Fibroblast of lung (primary cell): ENCODE results near the gene ABCB8. TPM values are rescaled to one million over a fixed set of nuclear protein-coding genes. Genes with fewer than 3 reads are reported as not detected.

ENCODE experiments used
- DNase-seq, 2 donors: peaks; one replicate each; pipeline versions ENCODE4 v3.0.0 to v3.0.0-alpha.2; 2010; ENCODE audit warnings: low read depth in 2 of 2
- H2AFZ ChIP-seq: 2 replicates; pipeline ENCODE4 v1.5.1; 2012; ENCODE audit warnings: low read length, control low read depth, inconsistent platforms
- H3K27ac ChIP-seq: 2 replicates; pipeline ENCODE4 v1.5.1; 2011; ENCODE audit warnings: low read length, control low read depth; ENCODE audit not compliant: insufficient read depth
- H3K27me3 ChIP-seq: 2 replicates; pipeline ENCODE4 v1.5.1; 2011; ENCODE audit warnings: mild to moderate bottlenecking, low read length; ENCODE audit not compliant: control insufficient read depth, insufficient read depth
- H3K36me3 ChIP-seq: 2 replicates; pipeline ENCODE4 v1.5.1; 2011; ENCODE audit warnings: low read length; ENCODE audit not compliant: control insufficient read depth, insufficient read depth
- H3K4me1 ChIP-seq: 2 replicates; pipeline ENCODE4 v1.5.1; 2011; ENCODE audit warnings: low read length; ENCODE audit not compliant: control insufficient read depth, insufficient read depth; ENCODE audit errors: extremely low read depth
- H3K4me2 ChIP-seq: 2 replicates; pipeline ENCODE4 v1.5.1; 2011; ENCODE audit warnings: low read length, control low read depth; ENCODE audit not compliant: insufficient read depth; ENCODE audit errors: extremely low read depth
- H3K4me3 ChIP-seq, 4 experiments: fragments of 200-600 bp in 1 of 4; sonication (generic) in 1 of 4; replicated peaks in 1 of 4; 2 replicates each; pipeline ENCODE4 v1.5.1; 2011 to 2016; ENCODE audit warnings: low read length in 4 of 4, low read depth in 3 of 4, mild to moderate bottlenecking in 3 of 4, control low read depth in 2 of 4, inconsistent platforms in 1 of 4, mixed read lengths in 1 of 4; ENCODE audit not compliant: insufficient read depth in 1 of 4; ENCODE audit errors: control extremely low read depth in 1 of 4
- H3K79me2 ChIP-seq: 2 replicates; pipeline ENCODE4 v1.5.1; 2012; ENCODE audit warnings: mild to moderate bottlenecking, low read length, inconsistent platforms; ENCODE audit not compliant: control insufficient read depth, insufficient read depth
- H3K9ac ChIP-seq: 2 replicates; pipeline ENCODE4 v1.5.1; 2011; ENCODE audit warnings: mild to moderate bottlenecking, low read length, control low read depth; ENCODE audit not compliant: insufficient read depth
- H3K9me3 ChIP-seq: 2 replicates; pipeline ENCODE4 v1.5.1; 2012; ENCODE audit warnings: low read depth, low read length; ENCODE audit not compliant: control insufficient read depth, insufficient read depth
- H4K20me1 ChIP-seq: 2 replicates; pipeline ENCODE4 v1.5.1; 2011; ENCODE audit warnings: low read length; ENCODE audit not compliant: control insufficient read depth, insufficient read depth; ENCODE audit errors: extremely low read depth
- EZH2 ChIP-seq: IDR thresholded peaks from 2 replicates; pipeline ENCODE4 v1.5.1; 2012; ENCODE audit warnings: low read length, control low read depth, mild to moderate bottlenecking; ENCODE audit errors: missing control alignments
- polyA plus RNA-seq, 2 donors: library from polyadenylated mRNA; depleted of rRNA in 1 of 2; stranded (reverse) in 1 of 2; unstranded in 1 of 2; fragments of >200 nt; gene quantifications; 2 replicates each; pipeline ENCODE4 v1.2.1, GENCODE V29; 2011 to 2012; ENCODE audit warnings: missing spikeins in 1 of 2
- total RNA-seq: library from RNA; depleted of rRNA; stranded (reverse); fragments of >200 nt; gene quantifications from 2 replicates; pipeline ENCODE4 v1.2.1, GENCODE V29; 2014
- TF ChIP-seq, protein P1 (sequence below), 2 donors: IDR thresholded peaks in 1 of 2; conservative IDR thresholded peaks in 1 of 2; 1 replicate in 1 of 2; 2 replicates in 1 of 2; pipeline ENCODE4 v1.5.1; 2011 to 2012; ENCODE audit warnings: low read length in 2 of 2, control low read depth in 1 of 2, inconsistent platforms in 1 of 2, low read depth in 1 of 2, mild to moderate bottlenecking in 1 of 2

ABCB8 gene
- total and polyA plus RNA-seq, 2 donors (not counting 1 experiment from before 2014, with no cell fraction given) = 12.1 to 20.0 TPM

DNA sequence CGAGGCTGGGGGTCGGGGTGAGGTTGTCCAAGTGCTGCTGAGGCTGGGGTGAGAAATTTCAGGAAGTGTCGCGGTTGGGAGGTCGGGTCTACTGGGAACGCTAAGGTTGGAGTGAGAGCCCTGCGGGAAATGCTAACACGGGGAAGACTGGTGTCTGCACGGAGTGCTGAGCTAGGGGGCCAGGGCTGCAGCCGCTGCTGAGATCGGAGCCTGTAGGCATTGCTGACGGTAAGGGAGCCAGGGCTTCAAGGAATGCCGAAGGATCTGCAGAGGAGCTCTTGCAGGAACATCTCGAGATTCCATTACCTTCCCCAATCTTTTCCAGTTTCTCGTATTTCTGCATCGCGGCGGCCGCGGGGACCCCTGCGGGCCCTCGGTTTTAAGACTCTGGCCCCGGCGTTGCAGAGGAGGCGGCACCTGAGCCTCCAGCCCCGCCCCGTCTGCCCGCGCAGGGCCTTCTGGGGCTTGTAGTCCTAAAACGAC, 29.3 kb downstream of the ABCB8 start, which contains the start of gene CDK5:
Gene CDK5, minus strand, starts transcription at position 392 of the 483 bp plus-strand sequence. Its CDS starts 49 bp downstream, at position 343.
- H2AFZ ChIP-seq = peak within 1 kb of the TSS; percentile 61
- no peaks in the 10 kb centered on the region for H4K20me1 ChIP-seq
- peak within 1 kb of the TSS; percentile 61 to 89 (median 78) for H3K4me3 ChIP-seq
- peaks cover 26% of the 10 kb centered on the region for H3K79me2 ChIP-seq
- H3K4me2 ChIP-seq = peak within 1 kb of the TSS; percentile 85
- H3K9ac ChIP-seq = peak within 1 kb of the TSS; percentile 54
- H3K27ac ChIP-seq = peak within 1 kb of the TSS; percentile 93
- H3K4me1 ChIP-seq = peaks cover 21% of the 10 kb centered on the region
- TF ChIP-seq EZH2 = no peak
- TF ChIP-seq, protein P1, sequence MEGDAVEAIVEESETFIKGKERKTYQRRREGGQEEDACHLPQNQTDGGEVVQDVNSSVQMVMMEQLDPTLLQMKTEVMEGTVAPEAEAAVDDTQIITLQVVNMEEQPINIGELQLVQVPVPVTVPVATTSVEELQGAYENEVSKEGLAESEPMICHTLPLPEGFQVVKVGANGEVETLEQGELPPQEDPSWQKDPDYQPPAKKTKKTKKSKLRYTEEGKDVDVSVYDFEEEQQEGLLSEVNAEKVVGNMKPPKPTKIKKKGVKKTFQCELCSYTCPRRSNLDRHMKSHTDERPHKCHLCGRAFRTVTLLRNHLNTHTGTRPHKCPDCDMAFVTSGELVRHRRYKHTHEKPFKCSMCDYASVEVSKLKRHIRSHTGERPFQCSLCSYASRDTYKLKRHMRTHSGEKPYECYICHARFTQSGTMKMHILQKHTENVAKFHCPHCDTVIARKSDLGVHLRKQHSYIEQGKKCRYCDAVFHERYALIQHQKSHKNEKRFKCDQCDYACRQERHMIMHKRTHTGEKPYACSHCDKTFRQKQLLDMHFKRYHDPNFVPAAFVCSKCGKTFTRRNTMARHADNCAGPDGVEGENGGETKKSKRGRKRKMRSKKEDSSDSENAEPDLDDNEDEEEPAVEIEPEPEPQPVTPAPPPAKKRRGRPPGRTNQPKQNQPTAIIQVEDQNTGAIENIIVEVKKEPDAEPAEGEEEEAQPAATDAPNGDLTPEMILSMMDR (conservative IDR thresholded peaks at IDR 0.05 in 1 of 2, IDR thresholded peaks at IDR 0.05 in 1 of 2; ENCODE audit: low read depth in 1 of 2, low read length in 2 of 2) = no peak
- H3K36me3 ChIP-seq = peaks cover 1% of the 10 kb centered on the region
- no peaks in the 10 kb centered on the region for H3K9me3 ChIP-seq
- DNase-seq = no peak
- H3K27me3 ChIP-seq = no peaks in the 10 kb centered on the region

DNA sequence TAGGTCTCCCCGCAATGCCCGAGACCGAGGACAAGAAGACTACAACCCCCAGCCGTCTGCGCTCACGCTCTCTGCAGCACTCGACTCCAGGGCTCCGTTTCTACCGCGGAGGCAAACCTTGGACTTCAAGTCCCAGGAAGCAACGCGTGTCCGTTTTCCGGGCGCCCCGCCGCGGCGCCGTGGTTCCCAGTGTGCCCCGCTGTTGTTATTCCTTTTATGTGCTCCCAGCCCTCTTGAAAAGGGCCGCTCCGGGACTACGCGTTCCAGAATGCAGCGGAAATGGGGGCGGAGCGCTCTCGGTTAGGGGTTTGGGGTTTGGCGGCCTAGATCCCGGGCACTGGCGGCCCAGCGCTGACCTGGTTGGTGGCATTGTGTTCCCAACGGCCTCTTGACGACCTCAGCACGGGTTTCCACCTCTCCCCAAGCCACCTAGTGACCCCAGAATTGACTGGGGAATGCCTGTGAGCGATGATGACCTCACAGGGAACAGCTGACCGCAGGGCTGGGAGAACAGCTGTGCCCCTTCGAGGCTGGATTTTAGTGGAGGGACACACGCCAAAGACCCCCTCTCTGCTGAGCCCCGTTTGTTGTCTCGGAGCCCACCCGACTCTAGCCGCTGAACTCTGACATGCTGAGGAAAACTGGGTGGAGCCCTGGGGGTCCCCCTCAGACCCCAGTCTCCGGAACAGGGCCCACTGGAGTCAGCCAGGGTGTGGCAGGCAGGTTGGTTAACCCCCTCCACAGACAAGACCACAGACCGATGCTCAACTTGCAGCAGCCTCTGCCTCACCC, 29.9 kb downstream of the ABCB8 start:
- H3K9me3 ChIP-seq = no peaks in the 10 kb centered on the region
- H3K9ac ChIP-seq = peak overlapping the region; percentile 54
- peak overlapping the region; percentile 71 for H3K4me2 ChIP-seq
- peaks cover 30% of the 10 kb centered on the region for H3K79me2 ChIP-seq
- H3K36me3 ChIP-seq = peaks cover 1% of the 10 kb centered on the region
- H3K27me3 ChIP-seq = no peaks in the 10 kb centered on the region
- no peaks in the 10 kb centered on the region for H4K20me1 ChIP-seq
- peak overlapping the region; percentile 34 to 89 (median 58) for H3K4me3 ChIP-seq
- H3K27ac ChIP-seq = peak overlapping the region; percentile 93
- DNase-seq = peak; percentile 100
- H2AFZ ChIP-seq = peak overlapping the region; percentile 28
- no peak for TF ChIP-seq EZH2
- TF ChIP-seq, protein P1 (conservative IDR thresholded peaks at IDR 0.05 in 1 of 2, IDR thresholded peaks at IDR 0.05 in 1 of 2; ENCODE audit: low read depth in 1 of 2, low read length in 2 of 2) = peak in 1 of 2 donors; percentile 0
- peaks cover 23% of the 10 kb centered on the region for H3K4me1 ChIP-seq

DNA sequence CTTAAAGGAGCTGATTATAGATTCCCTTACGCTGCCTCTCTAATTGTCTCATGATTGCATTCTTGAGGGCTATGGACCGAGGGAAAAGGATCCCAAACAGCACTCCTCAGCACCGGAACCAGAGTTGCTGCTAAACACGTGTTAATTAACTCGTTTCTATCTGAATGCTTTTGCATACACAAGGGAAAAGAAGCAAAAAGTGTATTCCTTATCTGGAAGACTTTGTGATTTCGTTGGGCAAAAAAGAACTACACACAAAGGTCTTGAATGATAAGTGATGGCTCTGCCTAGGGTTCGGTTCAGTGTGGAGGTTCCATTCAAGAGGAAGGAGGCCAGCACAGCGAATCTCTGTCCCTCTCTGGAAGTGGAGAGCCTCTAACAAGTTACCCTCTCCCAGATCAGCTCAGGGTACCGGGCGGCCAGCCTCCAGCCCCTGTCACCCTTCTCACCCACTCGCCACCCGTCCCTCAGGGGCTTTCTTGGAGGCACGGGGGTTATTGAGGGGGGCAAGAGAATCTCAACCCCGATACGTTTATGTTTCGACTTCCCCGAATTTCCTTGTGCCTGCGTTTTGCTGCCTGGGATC, 30.6 kb downstream of the ABCB8 start:
- no peaks in the 10 kb centered on the region for H3K9me3 ChIP-seq
- peaks cover 33% of the 10 kb centered on the region for H3K79me2 ChIP-seq
- H3K36me3 ChIP-seq = peaks cover 1% of the 10 kb centered on the region
- peaks cover 23% of the 10 kb centered on the region for H3K4me1 ChIP-seq
- DNase-seq = peak in 1 of 2 donors; percentile 58
- H2AFZ ChIP-seq = no peak overlapping the region
- H3K9ac ChIP-seq = peak overlapping the region; percentile 74
- peak overlapping the region; percentile 55 to 89 (median 81) for H3K4me3 ChIP-seq
- H3K27me3 ChIP-seq = no peaks in the 10 kb centered on the region
- H4K20me1 ChIP-seq = no peaks in the 10 kb centered on the region
- H3K4me2 ChIP-seq = peak overlapping the region; percentile 71
- TF ChIP-seq, protein P1 (conservative IDR thresholded peaks at IDR 0.05 in 1 of 2, IDR thresholded peaks at IDR 0.05 in 1 of 2; ENCODE audit: low read depth in 1 of 2, low read length in 2 of 2) = no peak
- no peak for TF ChIP-seq EZH2
- H3K27ac ChIP-seq = peak overlapping the region; percentile 93
